Fibroblast of skin of back (primary cell): ENCODE data around the gene WDR31.
"Not testable (repeated sequence)": the region's sequence is repeated elsewhere in the genome, so short reads cannot be mapped to it uniquely, and the experiment has no call there.

Experiments
- DNase-seq: peaks from one replicate; pipeline ENCODE4 v3.0.0-alpha.2; 2013

WDR31 gene

DNA sequence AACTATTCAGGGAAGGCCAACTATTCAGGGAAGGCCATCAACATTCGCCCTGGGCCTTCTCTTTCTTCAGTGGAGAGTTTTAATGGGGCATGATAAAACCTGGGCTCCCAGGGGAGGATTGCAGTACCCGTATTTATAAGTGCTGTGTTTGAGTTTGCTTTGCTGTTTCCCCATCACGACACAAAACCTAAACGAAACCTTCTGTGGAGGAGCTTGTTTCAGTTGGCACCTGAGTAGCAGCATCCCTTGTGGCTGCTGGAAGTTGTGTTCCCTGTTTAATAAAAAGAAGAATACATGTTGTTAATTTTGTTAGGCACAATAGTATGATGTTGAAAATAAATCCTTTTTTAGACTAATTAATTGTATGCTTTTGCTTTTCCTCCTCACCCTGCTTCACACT is 8.3 kb downstream of the WDR31 start:
- DNase-seq: no peak

DNA sequence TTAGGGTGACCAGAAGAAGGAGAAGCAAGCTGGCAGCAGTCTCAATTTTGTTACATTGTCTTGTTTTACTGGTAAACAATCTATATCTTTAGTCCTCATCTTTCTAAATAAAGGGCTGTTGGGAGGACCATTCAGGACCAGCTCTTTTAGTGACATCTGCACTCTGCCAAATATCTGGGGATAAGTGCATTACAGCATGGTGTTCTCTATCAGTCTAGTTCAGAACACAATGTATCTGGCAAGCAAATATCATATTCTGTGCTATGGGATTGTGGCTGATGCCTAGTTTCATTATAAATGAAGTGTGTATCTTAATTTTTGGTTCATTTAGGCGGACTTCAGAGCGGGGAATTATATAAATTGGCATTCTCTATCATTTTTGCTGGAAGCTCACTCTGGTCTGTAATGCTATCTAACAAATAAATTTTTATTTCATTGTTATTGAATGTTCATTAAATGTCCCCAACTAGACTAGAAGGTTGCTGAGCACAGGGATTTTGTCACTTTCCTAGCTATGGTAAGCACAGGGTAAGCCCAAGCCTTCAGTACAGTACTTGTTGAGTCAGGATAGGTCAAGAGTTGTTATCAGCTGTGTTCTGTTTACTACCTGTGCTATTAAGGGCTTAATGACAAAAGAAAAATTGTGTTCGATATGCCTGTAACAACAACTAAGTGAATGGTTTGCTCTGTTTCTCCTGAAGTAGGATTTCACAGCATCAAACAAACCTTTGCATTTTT is 11.9 kb downstream of the WDR31 start:
- DNase-seq: no peak

DNA sequence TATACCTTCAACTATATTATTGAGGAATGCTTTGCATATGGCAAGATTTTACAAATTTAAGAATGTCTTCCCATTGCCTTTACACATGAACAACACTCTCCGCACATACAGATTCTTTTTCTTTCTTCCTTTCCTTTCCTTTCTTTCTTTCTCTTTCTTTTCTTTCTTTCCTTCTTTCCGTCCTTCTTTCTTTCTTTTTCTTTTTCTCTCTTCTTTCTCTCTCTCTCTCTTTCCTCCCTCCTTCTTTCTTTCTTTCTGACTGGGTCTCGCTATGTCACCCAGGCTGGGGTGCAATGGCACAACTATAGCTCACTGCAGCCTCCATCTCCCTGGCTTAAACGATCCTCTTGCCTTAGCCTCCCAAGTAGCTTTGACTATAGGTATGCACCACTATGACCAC is 13.8 kb downstream of the WDR31 start:
- DNase-seq: no peak

DNA sequence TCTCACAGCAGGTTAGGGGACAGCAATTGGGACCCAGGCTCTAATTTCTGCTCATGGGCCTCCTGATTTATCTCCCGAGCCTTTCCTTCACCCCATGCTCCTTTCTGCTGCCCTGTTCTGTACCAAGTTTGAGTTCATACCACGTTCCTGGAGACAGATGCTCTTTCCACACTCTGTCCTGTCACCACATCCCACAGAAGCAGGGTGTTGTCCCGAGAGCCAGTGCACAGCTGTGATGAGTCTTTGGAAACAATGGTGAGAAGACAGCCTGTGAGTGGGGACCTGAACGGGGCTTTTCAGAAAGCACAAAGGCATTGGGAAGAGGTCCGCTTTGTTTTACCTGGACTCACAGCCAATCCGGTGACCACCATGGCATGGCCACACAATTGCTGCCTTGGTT is 17.4 kb downstream of the WDR31 start:
- no peak for DNase-seq

DNA sequence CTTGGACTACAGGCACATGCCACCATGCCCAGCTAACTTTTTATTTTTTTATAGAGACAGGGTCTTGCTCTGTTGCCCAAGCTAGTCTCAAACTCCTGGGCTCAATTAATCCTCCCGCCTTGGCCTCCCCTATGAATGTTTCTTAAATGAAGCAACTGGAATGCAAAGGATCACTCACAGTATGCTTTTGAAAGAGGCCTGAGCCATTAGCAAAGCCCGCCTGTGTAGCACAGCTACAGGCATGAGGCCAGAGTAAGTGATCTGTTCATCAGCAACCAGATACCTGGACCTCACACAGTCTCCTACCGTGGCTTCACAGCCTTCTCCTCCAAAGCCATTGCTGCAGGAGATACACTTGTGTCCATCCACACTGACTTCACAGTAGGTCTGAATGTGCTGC is 20.0 kb downstream of the WDR31 start:
- DNase-seq: no peak

DNA sequence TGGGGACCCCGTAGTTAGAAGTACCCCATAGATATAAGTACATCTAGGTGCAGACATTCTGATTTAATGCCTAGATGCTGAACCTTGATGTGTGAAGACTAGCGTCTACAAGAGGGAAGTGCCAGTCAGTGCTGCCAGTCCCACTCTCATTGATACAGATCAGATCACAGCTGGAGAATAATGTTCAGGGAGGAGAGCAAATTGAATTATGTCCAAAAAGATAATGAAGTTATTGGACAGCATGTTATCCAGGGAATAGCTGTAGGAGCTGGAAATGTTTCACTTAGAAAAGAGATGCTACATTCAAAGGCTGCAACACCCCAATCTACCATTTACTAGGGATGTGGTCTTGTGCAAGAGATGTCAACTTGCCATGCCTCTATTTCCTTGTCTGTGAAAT is 21.0 kb downstream of the WDR31 start:
- no peak for DNase-seq

DNA sequence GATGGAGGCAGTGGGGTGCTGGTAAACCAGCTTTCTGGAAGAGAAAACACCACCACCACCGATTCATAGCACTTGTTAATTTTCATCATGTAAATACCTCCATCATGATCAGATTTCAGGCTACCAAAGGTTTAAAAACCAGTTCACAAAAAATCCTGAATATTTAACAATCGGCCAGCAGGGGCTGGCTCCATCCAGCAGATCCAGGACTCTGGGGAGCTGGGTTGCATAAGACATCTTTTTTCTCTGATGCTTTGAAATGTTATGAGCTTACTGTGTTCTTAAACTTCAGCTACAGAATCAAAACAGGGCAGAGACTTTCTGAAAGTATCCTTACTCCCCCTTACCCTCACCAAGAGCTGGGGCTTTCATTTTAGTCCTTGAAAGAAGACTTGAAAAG is 22.3 kb downstream of the WDR31 start:
- no peak for DNase-seq

DNA sequence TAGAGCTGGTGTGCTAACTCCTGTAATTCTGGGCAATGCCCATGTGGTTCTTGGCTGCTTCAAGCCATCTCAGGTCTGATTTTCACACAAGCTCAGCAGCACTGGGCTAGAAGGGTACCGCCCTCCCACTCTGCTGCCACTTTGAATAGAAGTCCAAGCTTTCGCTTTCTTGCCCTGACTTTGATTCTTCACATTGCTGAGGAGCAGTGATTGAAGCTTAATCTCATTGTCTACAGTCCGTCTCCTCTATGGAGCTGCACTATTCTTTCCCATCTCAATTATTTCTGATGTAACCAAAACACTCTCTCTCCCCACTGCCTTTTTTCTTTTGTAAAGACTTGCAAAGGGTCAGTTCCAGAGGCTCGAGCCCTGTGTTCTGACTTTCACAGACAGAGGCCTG is 24.0 kb downstream of the WDR31 start:
- DNase-seq: no peak

DNA sequence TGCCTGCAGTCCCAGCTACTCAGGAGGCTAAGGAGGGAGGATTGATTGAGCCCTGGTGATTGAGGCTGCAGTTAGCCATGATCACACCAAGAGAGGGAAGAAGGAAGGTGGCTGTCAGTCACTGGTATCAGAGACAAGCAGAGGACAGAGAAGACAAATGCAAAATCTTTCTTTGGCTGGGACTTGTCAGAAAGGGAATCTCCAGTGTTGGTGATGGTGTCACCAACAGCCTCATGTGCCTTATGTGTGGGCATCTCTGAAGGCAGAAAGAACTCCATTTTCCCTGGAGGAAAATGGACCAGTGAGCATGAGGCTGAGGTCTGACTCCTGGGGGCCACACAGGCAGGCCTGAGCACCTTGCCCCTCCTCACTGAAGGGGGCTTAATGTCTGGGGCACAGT is 24.8 kb downstream of the WDR31 start:
- no peak for DNase-seq

DNA sequence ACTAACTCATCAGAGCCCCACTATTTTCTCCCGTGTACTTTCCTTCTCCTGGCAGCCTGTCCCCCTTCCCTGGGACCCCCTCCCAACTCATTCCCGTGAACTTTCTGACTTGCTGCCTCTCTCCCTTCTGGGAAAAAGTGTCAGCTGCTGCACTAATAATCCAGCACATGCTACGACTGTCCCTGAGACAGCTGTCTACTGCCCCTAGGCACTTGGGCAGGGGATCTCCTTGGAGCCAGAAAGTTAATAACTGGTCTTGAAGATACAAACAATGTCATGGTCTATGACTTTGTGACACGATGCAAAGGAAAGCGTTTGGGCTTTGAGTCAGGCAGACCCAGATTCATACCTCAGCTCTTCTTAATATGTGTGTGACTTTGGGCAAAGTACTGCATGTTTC is 26.8 kb downstream of the WDR31 start:
- DNase-seq: no peak

DNA sequence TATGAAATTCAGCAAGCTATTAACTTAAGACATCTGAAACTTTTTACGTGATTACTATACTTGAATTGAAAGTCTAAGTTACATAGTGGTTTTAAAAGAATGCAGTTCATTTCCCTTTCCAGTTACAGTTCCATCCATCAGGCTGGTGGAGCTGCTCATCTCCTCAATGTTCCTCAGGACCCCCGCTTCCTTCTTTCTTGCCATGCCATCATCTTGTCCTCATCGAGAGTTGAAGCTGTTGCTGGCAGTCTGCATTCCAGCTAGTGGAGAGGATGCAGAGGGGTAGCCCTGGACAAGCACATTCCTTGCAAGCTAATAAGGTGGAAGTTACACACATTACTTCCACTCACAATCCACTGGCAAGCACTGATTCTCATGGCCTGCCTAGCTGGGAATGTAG is 28.1 kb downstream of the WDR31 start:
- DNase-seq: no peak

DNA sequence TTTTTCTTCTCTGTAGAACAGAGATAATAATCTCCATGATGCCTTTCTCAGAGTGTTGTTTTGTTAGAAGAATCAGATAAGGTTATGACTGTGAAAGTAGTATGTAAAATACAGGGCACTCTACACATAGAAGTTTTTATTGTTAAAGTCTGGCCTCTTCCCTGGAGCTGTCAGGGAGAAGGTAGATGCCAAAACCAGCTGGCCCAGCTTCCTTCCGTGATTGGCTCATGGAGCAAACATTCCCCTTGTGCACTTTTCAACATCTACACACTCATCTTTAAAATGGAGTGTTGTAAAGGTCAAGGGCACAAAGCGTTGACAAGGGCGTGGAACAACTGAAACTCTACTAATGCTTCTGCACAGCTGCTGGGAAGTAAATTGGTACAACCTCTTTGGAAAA is 29.5 kb downstream of the WDR31 start:
- DNase-seq: no peak

DNA sequence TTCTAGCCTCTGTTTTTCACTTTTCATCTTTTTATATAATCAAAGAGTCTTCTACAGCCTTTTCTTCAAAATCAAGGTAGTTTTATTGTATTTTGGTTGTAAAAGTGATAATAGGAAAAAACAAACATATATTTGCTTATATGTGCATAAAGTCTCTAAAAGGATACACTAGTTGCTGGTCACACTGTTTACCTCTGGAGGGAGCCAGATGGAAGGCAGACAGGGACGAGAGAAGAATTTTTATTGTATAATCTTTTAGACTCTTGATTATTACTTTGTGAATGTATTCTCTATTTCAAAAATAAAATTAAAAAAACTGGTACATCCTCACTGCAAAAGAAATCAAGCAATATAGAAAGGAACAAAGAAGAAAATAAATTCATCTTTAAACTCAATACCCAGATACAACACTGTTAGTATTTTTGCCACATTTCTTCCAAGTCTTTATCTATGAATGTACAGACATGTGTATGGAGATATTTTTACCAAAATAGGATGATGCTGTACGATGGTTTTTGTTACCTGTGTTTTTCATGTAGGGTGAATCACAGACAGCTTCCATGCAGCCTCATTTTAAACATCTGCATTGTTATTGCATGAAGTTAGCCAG is 30.8 kb downstream of the WDR31 start:
- DNase-seq: peak; percentile 48

DNA sequence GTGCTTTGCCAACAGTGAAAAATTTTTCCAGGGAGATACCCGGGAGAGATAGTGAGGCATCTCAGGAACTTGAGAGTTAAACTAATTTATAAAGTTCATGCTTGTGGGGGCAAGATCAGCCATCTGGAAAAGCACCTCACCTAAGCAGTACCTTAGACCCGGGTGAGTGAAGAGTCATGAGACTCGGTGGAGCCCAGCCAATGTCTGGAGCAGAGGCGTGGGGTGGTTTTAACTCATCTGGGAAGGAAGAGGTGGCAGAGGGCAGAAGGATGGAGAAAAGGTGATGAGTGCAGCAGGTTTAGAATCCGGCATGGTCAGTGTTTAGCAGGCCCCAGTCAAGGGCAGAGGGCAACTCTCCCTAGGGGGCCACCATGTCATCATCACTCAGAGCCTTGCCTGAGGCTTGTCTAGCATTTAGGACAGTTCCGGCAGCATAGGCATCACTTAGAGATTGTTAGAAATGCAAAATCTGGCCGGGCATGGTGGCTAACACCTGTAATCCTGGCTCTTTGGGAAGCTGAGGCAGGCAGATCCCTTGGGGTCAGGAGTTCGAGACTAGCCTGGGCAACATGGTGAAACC is 32.6 kb downstream of the WDR31 start:
- no peak for DNase-seq

DNA sequence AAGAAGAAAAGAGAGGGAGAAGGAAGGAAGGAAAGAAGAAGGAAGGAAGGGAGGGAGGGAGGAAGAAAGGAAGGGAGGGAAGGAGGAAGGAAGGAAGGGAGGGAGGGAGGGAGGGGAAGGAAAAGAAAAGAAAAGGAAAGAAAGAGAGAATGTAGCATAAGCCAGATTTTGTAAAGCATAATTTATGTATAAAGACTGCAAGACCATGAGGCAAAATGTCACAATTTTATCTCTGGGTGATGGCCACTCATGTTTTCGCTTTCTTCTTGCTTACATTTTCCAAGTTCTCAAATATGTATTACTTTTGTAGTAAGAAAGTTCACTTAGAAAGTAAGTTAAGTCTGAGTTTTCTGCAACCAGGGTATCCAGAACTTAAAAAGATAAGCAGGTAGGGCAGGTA is 33.5 kb downstream of the WDR31 start:
- DNase-seq: no peak

DNA sequence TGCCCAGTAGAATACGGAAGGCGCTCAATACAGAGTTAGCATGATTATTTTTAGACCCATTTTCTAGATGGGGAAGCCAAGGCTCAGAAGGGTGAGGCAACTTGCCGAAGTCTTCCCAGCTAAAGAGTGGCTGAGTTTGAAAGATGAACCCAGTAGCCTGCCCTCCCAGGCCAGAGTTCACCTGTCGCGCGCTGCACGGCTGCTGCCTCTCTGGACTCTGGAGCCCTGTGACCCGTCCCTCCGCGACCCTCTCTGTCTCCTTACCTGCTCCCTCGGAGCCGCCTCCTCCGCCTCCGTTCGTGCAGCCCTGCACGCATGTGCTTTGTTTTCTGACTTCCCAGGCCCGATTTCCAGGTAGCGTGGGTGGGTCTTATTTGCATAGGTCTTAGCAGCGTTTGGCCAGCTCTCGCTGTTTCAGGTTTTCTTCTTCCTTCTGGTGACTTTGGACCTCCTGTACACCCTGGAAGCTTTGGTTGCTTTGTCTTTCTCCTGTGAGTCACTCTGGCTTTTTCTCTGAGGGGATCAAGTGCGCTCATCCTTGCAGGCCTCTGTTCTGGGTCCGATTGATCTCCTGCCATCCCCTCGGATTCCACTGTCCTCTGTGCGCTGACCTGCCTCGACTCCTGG is 37.2 kb downstream of the WDR31 start, which contains the start of gene RNF183:
Gene RNF183, minus strand, starts transcription at position 585 of the 627 bp plus-strand sequence. CDS start 5,192 bp downstream, outside the sequence.
- DNase-seq: no peak

DNA sequence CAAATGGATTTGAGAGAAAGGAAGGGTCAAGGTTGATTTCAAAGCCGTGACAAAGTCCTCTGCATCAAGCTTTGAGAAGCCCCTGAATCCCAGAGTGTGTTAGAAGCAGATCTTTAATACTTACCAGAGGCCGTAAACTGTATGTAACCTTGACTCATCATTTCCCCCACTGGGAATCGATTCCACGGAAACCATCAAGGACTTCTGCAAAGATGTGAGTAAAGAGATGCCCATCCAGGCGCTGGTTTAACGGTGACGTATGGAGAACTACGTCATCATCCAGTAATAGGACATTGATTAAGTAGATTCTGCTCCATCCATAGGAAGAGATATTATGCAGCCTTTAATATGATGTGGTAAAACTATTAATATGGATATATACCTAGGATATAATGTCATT is 38.5 kb downstream of the WDR31 start:
- no peak for DNase-seq

DNA sequence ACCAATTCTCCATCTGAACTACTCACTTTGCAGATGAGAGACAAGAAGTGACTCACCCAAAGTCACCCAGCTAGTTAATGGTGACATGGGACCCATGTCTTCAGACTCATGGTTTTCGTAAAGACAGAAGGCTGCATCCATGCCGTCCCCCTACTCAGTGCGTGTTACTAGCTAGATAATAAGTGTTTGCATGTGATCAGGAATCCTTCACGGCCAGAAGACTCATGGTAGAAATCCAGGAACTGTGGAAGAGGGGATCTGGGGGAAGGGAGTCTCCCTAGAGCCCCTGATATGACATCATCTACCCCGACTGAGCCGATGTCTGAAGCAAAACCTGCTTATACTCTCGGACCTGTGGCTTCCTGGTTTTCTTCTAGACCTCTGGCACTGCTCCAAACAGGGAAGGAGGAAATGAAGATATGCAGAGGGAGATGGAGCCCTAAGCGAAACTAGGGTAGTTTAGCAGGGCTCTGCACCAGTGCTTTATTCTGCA is 40.2 kb downstream of the WDR31 start:
- peak; percentile 17 for DNase-seq

DNA sequence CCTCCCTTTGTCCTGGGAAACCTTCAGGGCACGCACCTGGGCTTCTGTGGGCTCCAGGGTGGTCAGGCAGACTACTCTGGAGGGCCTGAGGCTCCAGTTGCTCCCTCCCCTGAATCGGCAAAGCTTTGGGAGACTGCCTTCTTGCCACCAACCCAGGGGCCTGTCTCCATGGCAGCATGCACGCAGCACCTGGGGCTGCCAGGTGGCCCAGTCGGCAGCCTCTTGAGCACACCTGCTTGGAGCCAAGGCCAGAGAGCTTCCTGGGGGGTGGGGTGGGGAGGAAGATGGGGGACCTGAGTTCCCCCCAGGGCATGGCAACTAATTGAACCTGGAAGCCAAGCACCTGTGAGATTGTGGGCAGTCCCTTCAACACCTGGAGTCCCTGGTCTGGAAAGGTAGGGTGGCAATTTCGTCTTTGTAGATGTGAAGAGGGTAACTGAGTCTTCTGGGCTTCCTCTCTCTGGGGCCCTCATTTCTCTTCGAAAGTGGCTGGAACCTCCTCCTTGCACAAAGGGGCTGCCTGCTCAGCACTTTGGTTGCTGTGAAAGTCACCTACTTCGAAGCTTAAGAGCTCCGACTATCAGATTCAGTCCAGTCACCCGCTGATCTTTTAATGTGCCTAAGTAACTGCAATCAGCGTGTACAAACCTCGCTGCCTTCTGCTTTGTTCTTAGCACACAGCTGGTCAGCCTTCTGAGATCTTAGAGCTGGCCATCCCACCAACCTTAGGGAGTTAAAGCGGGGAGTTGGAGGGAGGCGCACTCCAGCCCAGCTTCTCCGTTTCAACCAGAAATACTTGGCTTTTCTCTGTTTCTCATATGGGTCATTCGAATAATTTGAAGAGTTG is 40.9 kb downstream of the WDR31 start:
- DNase-seq: no peak

DNA sequence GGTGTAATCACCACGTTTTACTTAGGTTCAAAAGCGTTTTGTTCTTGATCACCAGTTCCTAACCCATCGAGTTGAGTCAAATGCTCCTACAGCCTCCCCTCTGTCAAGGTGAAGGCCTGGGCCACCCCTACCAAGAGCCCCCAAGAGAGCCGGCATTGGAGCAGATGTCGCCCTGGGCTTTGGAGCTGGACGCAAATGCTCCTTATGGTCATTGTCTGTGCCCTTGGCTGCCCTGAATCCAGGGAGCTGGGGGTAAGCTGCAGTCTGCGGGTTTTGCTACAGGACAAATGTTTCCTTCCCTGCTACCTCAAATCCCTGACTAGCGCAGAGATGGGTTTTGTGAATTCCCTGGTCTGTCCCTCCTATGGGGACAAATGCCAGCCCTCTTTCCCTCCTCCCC is 41.8 kb downstream of the WDR31 start:
- DNase-seq: no peak

DNA sequence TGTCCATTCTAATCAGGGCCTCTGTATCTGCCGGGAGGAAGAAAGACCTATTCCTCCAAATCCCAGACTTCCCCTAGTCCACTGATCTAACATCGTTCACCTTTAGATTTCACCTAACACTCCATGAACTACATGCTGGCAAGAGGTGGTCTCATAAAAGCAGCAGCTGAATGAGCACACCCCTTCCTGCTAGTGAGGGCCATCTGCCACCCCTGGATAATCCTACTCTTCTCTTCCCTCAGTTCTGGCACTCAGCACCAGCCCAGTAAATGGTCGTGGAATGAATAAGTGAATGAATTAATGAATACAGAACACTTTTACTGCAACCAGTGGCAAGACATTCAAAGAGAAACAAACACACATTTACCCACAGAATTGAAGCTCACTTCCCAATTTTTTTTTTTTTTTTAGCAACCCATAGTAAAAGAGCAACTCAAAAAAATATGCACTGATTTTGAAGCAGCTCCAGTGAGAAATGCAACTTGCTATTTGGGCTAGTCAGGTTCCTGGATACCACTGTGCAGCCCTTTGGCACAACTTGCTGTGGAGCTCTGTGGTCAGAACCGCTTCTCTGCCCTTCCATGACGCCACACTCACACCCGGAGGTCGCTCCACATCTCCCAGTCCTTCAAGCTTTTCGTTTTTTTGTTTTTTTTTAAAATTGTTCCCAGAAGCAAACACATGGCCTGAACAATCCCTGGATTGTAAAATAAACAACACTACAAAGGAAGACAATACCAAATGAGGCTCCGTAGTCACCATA is 43.1 kb downstream of the WDR31 start:
- no peak for DNase-seq

DNA sequence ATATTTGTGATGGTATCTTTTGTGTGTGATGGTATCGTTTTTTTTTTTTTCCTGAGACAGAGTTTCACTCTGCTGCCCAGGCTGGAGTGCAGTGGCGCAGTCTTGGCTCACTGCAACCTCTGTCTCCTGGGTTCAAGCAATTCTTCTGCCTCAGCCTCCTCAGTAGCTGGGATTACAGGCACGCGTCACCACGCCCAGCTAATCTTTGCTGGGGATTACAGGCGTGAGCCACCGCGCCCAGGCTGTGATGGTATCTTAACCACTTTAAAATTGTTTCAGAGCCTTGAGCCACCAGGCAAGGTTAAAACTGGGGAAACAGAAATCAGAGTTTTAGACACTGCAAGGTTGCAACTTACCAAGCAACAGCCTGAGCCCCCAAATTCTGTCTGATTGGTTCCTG is 43.8 kb downstream of the WDR31 start:
- DNase-seq: not testable (repeated sequence)
